CD1c-positive myeloid dendritic cell (primary cell): Measurements from ENCODE around the gene NOB1.

Source experiments
- DNase-seq: peaks from one replicate; pipeline ENCODE4 v3.0.0-alpha.2; 2016; ENCODE audit errors: extremely low spot score

NOB1 gene

DNA sequence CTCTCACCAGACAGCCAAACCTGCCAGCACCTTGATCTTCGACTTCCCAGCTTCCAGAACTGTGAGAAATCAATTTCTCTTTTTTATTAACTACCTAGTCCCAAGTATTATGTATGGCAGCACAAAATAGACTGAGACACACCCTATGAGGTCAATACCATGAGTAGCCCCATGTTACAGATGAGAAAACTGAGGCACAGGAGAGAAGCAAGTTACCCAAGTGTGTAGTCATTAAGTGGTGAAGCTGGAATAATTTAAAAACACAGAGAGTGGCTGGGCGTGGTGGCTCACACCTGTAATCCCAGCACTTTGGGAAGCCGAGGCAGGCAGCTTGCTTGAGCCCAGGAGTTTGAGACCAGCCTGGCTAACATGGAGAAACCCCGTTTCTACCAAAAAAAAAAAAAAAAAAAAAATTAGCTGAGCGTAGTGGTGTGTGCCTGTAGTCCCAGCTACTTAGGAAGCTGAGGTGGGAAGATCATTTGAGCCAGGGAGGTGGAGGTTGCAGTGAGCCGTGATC lies 33.2 kb downstream of the NOB1 start:
- no peak for DNase-seq

DNA sequence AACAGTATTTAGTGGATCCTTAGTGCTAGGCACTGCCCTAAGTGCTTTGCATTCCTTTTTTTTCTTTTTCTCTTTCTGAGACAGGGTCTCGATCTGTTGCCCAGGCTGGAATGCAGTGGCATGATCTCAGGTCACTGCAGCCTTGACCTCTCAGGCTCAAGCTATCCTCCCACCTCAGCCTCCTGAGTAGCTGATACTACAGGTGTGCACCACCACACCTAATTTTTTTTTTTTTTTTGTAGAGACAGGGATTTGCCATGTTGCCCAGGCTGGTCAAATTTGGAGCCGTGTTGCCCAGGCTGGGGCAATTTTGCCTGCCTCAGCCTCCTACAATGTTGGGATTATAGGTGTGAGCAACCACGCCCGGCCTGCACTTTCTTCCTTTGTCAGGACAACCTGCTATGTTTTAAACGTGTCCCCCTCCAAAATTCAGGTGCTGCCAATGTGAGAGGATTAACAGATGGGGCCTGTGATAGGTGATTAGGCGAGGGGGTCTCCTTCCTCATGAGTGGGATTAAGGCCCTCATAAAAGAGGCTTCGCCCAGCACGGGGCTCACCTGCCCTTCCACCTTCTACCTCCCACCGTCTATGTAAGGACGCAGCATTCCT lies 33.8 kb downstream of the NOB1 start:
- DNase-seq, result no peak

DNA sequence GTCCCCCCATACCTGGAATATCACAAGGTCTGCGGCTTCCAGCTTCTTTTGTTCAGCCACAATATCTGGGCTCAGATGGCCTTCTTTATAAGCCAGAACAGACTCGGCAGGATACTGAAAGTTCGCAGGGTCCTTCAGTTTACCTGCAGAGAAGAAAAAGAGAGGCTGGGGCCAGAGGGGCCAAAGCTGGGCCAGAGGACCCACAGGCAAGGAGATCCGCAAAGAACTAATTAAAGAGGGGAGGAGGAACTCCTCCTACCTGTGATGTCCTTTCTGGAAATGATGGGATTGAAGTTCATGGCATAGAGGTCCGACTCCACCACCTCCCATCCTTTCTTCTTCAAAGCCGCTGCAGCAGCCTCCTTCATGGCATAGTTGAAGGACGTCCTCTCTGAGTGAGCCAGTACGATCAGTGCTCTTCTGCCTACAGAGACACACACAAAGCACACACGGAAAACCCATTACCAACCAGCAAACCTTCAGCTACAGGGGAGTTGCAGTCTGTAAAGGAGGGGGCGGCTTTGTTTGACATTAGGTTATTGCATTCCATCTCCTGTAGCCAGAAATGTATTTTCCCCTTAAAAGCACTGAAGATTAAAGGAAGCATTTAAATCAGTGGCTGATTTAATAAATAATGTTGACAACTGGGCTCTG lies 36.5 kb downstream of the NOB1 start:
- no peak for DNase-seq

DNA sequence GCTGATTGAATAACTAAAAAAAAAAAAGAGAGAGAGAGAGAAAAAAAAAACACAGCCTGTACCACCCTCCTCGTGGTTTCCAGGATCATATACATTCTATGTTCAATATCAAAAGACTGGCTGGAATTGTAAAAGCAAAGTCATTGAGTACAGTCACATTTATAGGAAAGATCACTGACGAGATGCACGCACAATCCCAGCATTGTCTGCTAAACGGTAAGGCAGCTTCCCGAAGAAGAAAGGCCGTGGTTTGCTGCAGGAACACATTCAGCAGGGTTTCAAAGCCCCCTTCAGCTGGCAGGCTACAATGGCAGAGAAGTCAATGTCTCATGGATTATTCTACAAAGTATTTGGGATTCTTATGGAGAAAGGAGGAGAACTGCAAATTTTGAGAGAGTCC lies 37.7 kb downstream of the NOB1 start:
- DNase-seq, result no peak

DNA sequence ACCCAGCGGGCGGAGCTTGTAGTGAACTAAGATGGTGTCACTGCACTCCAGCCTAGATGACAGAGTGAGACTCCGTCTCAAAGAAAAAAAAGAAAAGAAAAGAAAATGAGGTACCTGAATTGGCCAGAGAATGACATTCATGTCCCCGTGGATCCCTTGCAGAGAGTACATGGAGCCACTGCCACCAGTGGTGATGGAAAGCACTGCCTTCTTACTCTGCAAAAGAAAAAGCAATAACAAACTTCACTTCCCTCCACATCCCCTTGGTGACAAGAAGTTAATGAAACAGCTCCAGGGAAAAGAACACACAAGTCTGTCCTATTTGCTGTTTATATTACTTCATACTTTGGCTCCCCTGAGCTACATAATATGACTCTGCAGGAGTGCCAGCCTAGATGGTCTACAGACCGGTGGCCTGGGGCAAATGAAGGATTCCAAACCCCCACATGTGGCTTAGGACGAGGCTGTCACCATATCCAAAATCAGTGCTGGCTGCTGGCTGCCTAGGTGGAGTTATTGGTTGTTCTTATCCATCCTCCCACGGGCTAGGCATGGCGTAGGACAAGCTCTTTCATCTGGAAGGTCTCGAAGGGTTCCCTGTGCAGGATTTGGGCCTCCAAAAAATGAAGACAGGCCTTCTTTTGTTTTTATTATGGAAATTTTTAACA lies 41.7 kb downstream of the NOB1 start:
- DNase-seq, result no peak

DNA sequence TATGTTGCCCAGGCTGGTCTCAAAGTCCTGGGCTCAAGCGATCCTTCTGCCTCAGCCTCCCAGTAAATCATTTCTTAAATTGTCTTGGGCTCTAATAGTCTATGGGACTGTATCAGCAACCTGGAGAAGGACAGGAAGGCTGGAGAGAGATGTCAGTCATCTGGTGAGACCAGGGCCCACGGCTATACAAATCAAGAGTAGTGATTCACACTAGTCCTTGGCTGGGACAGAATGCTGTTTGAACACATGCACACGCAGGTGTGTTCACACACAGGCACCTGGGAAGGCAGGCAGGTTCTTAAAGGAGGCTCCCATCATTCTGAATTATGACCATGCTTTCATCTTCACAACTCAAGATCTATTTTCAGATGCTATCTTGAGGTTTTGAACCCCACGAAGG lies 42.4 kb downstream of the NOB1 start:
- no peak for DNase-seq

DNA sequence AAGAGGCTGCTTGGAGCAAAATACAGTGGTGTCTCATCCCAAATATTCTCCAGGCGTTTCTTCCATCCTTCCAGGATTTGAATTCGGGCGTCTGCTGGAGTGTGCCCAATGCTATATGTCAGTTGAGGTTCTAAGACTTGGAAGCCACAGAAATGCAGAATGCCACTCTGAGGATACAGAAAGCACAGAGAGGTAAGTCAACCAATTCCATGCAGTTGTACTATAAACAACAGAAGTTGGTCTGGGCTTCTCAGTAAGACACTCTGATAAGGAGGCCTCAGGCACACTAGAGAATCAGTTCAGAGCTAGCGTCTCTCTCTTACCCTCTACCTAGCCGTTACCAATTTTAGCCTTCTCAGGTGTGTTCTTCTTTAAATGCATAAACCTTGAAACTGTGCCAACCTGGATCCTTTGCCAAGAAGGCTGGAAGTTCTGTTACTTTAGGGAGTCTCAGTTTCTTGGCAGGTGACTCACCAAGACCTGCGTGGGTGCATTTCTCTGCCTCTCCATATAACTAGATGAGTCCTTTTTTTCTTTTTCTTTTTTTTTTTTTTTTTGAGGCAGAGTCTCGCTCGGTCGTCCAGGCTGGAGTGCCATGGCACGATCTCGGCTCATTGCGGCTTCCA lies 43.5 kb downstream of the NOB1 start:
- DNase-seq, result no peak

DNA sequence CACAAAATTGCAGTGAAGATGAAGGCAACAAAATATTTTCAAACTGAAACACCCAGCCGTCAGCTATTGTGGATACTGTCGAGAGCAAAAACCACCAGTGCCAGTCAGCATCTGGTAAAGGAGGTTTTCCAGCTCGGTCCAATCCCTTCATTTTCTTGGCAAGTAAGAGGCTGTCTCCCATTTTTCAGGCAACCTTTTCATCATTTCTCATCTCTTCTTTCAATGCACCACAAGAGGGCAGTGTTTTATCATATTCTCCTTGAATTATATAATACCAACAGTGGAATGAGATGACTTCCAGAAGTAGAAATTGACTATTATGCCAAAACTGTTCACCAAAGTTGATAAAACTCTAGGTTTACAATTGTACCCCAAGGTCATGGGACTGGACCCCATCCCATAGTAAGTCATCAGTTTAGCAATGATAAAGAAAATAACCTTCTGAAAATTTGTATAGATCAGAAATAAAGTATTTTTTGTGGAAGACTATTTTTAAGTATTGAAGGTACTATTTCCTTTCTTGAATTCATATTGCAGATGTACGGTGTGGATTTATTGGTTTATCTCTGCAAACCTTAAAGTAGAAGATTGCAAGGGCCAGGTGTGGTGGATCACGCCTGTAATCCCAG lies 45.2 kb downstream of the NOB1 start:
- DNase-seq, result peak; percentile 72

DNA sequence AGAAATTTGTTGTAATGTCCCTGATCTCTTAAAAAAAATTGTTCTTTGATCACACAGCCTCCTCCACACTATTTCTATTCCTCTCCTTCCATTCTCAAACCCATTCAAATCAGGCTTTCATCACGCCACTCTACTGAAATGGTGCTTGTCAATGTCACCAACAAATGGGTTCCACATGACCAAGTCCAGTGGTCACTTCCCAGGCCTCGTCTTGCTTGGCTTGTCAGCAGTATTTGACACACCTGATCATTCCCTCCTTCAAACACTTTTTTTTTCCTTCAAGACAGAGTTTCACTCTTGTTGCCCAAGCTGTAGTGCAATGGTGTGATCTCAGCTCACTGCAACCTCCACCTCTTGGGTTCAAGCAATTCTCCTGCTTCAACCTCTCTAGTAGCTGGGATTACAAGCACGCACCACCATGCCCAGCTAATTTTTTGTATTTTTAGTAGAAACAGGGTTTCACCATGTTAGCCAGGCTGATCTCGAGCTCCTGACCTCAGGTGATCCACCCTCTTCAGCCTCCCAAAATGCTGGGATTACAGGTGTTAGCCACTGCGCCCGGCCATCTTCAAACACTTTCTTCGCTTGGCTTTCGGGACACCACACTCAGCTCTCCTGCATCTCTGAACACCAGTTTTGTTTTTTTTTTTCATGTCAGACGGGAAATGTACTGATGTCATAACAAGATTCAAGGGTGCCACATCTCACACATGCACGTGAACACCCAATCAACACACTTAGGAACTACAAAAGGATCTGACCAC lies 46.6 kb downstream of the NOB1 start:
- DNase-seq, result no peak

DNA sequence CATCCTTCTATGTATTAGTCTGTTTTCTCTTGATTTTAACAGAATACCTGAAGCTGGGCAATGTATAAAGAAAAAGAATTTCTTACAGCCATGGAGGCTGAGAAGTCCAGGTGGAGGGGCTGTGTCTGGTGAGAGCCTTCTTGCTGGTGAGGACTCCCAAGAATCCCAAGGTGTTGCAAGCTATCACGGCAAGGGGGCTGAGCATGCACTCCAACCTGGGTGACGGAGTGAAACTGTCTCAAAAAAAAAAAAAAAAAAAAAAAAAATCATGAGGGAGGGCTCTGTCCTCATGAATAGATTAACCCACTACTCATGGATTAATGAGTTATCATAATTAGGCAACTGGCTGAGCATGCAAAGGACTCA lies 47.8 kb downstream of the NOB1 start:
- no peak for DNase-seq

DNA sequence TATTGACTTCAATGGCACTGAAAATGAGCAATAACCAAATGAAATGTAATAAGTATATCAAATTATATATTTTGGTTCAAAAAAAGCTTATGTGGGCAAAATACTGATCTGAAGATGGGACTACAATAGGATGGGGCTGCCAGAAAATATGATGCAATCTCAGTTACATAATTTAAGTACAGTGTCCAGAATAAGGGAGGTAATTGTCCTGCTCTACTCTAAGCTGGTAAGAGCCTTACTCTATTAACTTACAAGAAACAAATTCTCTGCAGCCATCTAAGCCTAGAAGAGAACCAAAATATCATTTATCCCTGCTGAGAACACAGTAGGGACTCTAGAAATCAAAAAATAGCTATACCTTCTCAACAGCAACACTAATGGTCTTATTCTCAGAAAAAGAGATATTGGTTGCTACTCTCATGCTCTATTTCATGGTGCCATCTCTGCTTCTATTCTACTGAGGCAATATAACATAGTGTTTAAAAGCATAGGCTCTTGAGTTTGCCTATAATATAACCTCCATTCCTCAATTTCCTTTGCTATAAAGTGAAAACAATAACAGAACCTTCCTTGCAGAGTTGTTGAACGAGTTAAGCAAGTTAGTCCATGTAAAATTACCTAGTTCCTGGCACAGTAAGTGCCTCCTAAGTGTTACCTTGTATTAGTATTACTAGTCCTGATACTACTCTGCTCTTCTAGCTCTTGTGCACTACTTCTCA lies 48.3 kb downstream of the NOB1 start:
- no peak for DNase-seq

DNA sequence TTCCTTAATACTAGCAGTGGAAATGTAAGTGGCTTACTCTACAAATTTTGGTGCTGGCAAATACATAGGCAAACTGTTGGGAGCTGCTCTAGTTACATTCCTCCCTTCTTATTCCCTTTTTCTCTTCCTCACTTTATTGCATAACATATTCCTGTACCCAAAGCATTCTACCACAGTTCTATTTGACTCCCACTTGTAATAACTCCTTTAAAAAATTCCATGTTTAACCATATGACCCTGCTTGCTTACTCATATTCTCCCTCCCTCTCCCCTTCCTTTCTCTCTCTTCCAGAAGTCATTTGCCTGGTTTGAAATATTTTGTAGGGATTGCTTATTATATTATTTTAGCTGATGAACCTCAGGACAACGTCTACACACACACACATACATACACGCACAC lies 51.1 kb downstream of the NOB1 start:
- no peak for DNase-seq

DNA sequence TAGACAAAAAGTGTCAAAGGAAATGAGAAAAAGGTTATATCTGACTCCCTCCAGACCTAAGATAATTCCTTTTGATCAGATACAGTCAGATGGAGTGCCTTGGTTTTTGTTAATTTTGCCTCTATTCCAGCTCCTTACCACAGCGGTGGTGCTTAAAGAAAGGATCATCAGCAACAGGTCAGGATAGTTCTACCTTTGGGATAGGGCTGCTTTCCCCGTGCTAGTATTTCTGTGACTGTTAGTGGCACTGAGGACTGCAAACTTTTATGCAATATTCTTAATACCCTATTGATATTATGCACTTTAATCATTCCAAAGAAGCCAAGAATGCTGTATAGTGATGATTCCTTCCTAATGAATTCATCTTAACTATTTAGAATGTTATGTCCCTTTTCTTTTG lies 52.9 kb downstream of the NOB1 start:
- no peak for DNase-seq

DNA sequence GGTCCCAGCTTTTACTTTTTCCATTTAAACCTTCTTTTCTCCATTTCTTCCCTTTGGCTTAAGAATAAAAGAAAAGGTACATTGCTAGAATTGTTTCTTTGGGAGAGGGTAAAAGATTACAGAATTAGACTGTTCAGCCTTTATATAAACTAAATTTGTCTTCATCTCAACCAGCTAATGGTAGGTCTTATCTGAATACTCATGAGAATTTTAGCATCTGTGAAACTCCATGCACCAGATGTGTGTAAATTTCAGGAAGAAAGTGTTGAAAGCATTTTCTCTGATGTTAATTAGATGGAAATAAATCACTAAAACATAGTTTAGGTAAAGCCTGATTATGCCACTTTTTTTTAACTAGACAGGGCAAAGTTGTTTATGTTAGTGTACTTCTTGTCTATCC lies 53.3 kb downstream of the NOB1 start:
- no peak for DNase-seq

DNA sequence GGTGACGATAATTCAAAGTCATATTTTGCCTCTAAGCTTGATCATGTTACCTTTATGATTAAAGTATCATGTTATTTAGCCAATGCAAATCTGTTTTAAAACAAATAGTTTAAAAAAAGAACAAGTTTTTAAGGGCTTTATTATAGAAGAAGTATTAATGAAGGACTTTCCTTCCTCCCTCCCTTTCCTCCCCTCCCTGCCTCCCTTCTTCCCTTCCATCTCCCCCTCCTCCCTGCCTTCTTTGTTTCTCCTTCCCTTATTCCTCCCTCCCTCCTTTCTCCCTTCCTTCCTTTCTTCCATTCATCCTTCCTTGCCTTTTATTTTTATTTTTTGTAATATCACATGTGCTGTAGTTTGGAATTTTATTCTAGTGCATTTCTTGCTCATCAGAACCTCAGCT lies 54.8 kb downstream of the NOB1 start:
- DNase-seq, result no peak

DNA sequence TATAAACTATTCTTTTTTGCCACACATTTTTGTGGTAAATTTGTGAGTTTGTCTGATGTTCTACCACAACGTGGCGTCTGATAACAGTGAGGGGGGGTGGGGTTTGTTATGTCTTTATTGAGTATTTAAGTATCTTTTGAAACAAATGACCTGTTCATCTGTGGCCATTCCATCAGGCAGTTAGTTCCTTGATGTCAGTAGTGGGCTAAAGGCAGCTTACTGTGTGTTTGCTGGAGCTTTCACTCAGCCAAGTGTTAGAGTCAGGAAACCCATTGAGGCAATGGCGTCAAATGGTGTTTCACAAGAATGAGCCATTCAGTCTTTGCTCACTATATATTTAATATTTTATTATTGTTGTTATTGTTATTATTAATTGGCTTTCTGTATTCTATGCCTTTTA lies 56.3 kb downstream of the NOB1 start:
- no peak for DNase-seq

DNA sequence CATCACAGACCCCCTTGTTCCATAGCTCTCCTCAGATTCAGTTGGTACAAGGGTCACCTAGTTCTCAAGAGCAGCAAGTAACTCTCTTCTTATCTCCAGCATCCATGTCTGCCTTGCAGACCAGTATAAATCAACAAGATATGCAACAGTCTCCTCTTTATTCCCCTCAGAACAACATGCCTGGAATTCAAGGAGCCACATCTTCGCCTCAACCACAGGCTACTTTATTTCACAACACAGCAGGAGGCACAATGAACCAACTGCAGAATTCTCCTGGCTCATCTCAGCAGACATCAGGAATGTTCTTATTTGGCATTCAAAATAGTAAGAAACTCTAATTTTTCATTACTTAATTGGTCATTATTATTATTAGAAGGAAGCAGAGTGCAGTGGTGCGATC lies 60.8 kb downstream of the NOB1 start:
- DNase-seq, result no peak

DNA sequence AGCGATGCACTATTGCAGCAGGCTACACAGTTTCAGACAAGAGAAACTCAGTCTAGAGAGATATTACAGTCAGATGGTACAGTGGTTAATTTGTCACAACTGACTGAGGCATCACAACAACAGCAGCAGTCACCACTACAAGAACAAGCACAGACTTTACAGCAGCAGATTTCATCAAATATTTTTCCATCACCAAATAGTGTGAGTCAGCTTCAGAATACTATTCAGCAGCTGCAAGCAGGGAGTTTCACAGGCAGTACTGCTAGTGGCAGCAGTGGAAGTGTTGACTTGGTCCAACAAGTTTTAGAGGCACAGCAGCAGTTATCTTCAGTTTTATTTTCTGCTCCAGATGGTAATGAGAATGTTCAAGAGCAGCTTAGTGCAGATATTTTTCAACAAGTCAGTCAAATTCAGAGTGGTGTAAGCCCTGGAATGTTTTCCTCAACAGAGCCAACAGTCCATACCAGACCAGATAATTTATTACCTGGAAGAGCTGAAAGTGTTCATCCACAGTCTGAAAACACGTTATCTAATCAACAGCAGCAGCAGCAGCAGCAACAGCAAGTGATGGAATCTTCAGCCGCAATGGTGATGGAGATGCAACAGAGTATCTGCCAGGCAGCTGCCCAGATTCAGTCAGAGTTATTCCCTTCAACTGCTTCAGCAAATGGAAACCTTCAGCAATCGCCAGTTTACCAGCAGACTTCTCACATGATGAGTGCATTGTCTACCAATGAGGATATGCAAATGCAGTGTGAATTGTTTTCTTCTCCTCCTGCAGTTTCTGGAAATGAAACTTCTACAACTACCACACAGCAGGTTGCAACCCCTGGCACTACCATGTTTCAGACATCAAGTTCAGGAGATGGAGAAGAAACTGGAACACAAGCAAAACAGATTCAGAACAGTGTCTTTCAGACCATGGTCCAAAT lies 62.5 kb downstream of the NOB1 start:
- no peak for DNase-seq
